GM18499 (cell line): ENCODE measurements around the gene DVL2.
"Not testable (repeated sequence)": the region's sequence is repeated elsewhere in the genome, so short reads cannot be mapped to it uniquely, and the experiment has no call there.

Experiments used
- ATAC-seq: cut with Tn5 transposase; IDR thresholded peaks from one replicate; pipeline ENCODE4 v1.9.1; 2021; ENCODE audit warnings: moderate number of reproducible peaks; ENCODE audit not compliant: insufficient read depth, unreplicated experiment

Gene DVL2

GRCh38 chr17:7207120-7208001, 27.0 kb downstream of the DVL2 start:
- no peak for ATAC-seq

GRCh38 chr17:7205561-7205960, 28.8 kb downstream of the DVL2 start:
- ATAC-seq = no peak

GRCh38 chr17:7204828-7205461, 29.4 kb downstream of the DVL2 start:
- no peak for ATAC-seq

GRCh38 chr17:7204336-7204735, 30.0 kb downstream of the DVL2 start:
- no peak for ATAC-seq

GRCh38 chr17:7203391-7203790, 30.9 kb downstream of the DVL2 start:
- no peak for ATAC-seq

- ATAC-seq = no peak
Observed at GRCh38 chr17:7196651-7197401, 37.5 kb downstream of the DVL2 start.

- ATAC-seq = no peak
Observed at GRCh38 chr17:7195971-7196370, 38.3 kb downstream of the DVL2 start.

GRCh38 chr17:7192271-7192937, 41.9 kb downstream of the DVL2 start:
- no peak for ATAC-seq

GRCh38 chr17:7191571-7192270, 42.6 kb downstream of the DVL2 start:
- no peak for ATAC-seq

GRCh38 chr17:7191069-7191468, 43.2 kb downstream of the DVL2 start:
- ATAC-seq = no peak

GRCh38 chr17:7190276-7190917, 43.9 kb downstream of the DVL2 start:
- ATAC-seq = no peak

GRCh38 chr17:7186241-7186640, 48.1 kb downstream of the DVL2 start:
- no peak for ATAC-seq

- no peak for ATAC-seq
Observed at GRCh38 chr17:7184647-7185046, 49.7 kb downstream of the DVL2 start.

GRCh38 chr17:7184091-7184488, 50.2 kb downstream of the DVL2 start:
- ATAC-seq = no peak

- ATAC-seq = no peak
Observed at GRCh38 chr17:7183433-7184090, 50.8 kb downstream of the DVL2 start.

- ATAC-seq = not testable (repeated sequence)
Observed at GRCh38 chr17:7182101-7182500, 52.2 kb downstream of the DVL2 start.

GRCh38 chr17:7179317-7180254, 54.7 kb downstream of the DVL2 start, which contains the start of gene ASGR1:
TSS of gene ASGR1 (minus strand) at chr17:7179370. CDS start at chr17:7178563, 807 bp downstream.
- no peak for ATAC-seq

GRCh38 chr17:7178973-7179316, 55.4 kb downstream of the DVL2 start:
- ATAC-seq = no peak
